ENCODE data around the gene KIFC3. TPM values are rescaled to one million over a fixed set of nuclear protein-coding genes. Genes with fewer than 3 reads are reported as not detected.
A peak's percentile ranks its signal among the peaks of the same experiment; 100 is the strongest.
"Not testable (repeated sequence)": the region's sequence is repeated elsewhere in the genome, so short reads cannot be mapped to it uniquely, and the experiment has no call there.

KIFC3 gene
- total RNA-seq, 2 donors from 2014 or later, result 4.3 to 5.6 TPM

GRCh38 chr16:57826052-57826451, 23.8 kb upstream of the KIFC3 start:
- intact Hi-C loops (cut with DNase I, micrococcal nuclease), result no loop called here
- no peak for DNase-seq
- ATAC-seq, result no peak

- intact Hi-C loops (cut with DNase I, micrococcal nuclease), result no loop called here
- no peak for DNase-seq
- no peak for ATAC-seq
Measured at GRCh38 chr16:57825298-57826044, 23.2 kb upstream of the KIFC3 start.

GRCh38 chr16:57824888-57825287, 22.6 kb upstream of the KIFC3 start:
- ATAC-seq (no peak), DNase-seq (no peak)
- intact Hi-C loops (cut with DNase I, micrococcal nuclease), result no loop called here

GRCh38 chr16:57823836-57824235, 21.5 kb upstream of the KIFC3 start:
- ATAC-seq (no peak), DNase-seq (no peak)
- intact Hi-C loops (cut with DNase I, micrococcal nuclease), result no loop called here

GRCh38 chr16:57822856-57823255, 20.6 kb upstream of the KIFC3 start:
- intact Hi-C loops (cut with DNase I, micrococcal nuclease), result no loop called here
- DNase-seq (no peak), ATAC-seq (no peak)

- DNase-seq, result no peak
- no peak for ATAC-seq
- intact Hi-C loops (cut with DNase I, micrococcal nuclease), result no loop called here
Measured at GRCh38 chr16:57822018-57822553, 19.8 kb upstream of the KIFC3 start.

DNA sequence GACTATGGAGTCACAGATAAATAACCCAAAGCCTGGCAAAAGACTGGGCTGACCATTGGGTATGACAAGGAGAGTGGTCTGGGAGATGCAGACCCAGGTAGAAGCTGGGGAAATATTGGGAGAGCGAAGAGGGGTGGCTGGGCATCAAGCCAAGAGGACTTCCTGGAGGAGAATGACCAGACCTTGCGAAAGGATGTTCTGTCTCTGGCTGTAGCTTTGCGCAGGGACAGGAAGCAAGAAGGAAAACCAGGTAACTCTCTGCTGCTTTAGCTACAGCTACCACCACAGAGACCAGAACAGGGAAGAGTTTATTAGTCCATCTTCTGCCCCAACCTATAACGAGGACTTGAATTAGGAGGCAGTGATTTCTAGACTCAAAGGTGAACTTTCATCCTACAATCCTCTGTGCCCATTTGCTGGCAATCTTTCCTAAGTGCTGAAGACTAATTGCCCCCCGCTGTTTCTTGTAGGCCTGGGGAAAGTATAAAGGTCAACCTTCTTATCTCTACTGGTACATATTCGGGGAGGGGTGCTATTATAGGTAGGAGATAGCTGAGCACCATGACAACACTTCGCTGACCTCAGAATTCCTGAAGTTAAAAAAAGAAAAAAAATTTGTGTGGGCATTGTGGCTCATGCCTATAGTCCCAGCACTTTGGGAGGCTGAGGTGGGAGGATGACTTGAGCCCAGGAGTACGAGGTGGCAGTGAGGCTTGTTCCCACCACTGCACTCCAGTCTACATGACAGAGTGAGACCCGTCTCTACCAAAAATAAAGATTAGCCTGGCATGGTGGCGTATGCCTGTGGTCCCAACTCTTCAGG, 19.1 kb upstream of the KIFC3 start:
- intact Hi-C loops (cut with DNase I, micrococcal nuclease), result no loop called here
- ATAC-seq (peak; percentile 75), DNase-seq (no peak)

GRCh38 chr16:57818377-57819064, 16.2 kb upstream of the KIFC3 start:
- DNase-seq (no peak), ATAC-seq (peak; percentile 47)
- intact Hi-C loops (cut with DNase I, micrococcal nuclease), result no loop called here

GRCh38 chr16:57817680-57818079, 15.4 kb upstream of the KIFC3 start:
- DNase-seq (no peak), ATAC-seq (no peak)
- intact Hi-C loops (cut with DNase I, micrococcal nuclease), result no loop called here

- DNase-seq, result peak; percentile 71 to 82
- intact Hi-C loops (cut with DNase I, micrococcal nuclease), result no loop called here
Measured at GRCh38 chr16:57815987-57816745, 13.9 kb upstream of the KIFC3 start.

DNA sequence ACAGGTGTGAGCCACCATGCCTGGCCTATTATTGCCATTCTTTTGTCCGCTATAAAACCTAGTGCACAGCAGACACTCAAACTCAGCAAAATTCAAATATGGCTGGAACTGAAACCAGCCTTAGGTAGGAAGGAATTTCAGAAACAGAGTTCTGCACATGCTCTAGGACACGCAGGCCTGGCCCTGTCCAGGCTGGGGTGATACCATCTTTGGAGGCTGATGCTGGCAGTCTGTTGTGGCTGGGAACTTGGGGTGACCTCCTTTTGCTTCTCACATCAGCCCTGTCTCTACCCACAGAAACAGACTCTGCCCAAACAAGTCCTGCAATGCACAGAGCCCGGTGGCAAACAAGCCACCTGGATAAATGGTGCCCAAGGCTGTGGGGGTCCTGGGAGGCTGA, 12.6 kb upstream of the KIFC3 start:
- no peak for ATAC-seq
- intact Hi-C loops (cut with DNase I, micrococcal nuclease), result no loop called here
- no peak for DNase-seq

More at GRCh38 chr16:57815987-57816745, 13.9 kb upstream of the KIFC3 start:
- ATAC-seq, result peak; percentile 81

DNA sequence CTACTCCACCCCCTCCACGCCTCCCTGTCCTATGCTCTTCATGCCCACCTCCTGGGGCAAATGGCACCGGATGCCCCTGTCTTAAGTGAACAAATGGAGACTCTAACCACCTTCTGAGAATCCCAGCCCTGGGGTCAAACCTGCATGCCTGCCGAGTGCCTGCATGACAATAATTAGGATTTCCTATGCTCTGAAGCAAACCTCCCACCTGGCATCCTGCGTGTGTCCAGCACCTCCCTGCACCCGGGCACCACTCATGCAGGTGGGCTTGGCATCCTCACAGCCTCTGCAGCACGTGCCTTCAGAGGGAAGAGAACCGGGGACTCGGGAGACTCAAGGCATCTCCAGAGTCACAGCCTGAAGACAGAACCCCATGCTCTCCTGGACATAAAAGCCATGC, 11.2 kb upstream of the KIFC3 start:
- intact Hi-C loops (cut with DNase I, micrococcal nuclease), result no loop called here
- ATAC-seq, result no peak
- DNase-seq, result no peak

GRCh38 chr16:57811340-57811739, 9.0 kb upstream of the KIFC3 start:
- intact Hi-C loops (cut with DNase I, micrococcal nuclease); DNase-seq; ATAC-seq: not testable (repeated sequence)

DNA sequence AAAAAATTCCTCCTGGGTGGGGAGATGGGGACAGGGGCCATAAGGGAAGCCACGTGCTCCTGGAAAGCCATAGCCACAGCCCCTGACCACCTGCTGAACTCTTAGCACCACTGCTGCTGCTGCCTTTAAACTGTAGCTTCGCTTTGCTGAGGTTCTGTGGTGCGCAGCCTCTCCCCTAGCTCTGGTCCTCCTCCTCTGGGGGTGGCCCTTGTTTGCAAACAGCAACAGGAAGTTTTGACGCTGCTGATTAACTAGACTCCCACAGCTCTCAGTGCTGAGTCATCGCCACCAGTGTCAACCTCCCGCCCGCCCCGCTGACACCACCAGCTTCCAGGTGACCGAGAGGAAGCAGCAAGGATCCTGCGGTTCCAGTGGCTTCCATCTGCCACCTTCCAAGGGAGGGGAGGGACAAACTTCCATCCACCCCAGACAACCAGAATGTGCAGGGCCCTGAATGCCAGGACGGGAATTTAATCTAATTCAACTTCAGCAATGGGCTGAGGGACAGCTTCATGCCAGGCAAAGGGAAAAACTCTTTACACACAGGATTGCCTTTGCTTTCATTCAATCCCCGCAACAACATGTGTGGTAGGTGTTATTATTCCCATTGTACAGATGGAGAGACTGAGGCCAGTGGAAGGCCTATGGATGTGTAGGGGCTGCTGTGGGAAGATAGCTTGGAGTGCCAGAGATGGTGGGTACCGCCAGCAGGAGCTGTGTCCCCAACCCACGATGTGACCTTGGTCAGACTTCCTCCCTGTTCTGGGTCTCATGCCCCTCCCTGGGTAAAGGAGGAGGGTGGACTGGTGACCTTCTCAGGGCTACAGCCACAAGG, 8.1 kb upstream of the KIFC3 start:
- ATAC-seq, result peak; percentile 90

GRCh38 chr16:57809276-57810196, 7.2 kb upstream of the KIFC3 start:
- no peak for ATAC-seq
- DNase-seq, result no peak
- intact Hi-C loops (cut with DNase I, micrococcal nuclease), result no loop called here

More for the DNA sequence above, 8.1 kb upstream of the KIFC3 start:
- intact Hi-C loops (cut with DNase I, micrococcal nuclease), result no loop called here
- DNase-seq, result peak; percentile 81 to 93

- ATAC-seq (no peak), DNase-seq (no peak)
- intact Hi-C loops (cut with DNase I, micrococcal nuclease), result no loop called here
Measured at GRCh38 chr16:57808589-57809228, 6.4 kb upstream of the KIFC3 start.
